SK-N-MC (cell line): ENCODE results near the gene CDKAL1.

Experiments used
- FOXP2 ChIP-seq: optimal IDR thresholded peaks from 2 replicates; pipeline ENCODE3; 2011; ENCODE audit warnings: mild to moderate bottlenecking, moderate library complexity; ENCODE audit not compliant: insufficient read depth; ENCODE audit errors: extremely low read length, control extremely low read depth
- POLR2AphosphoS5 ChIP-seq: IDR thresholded peaks from 2 replicates; pipeline ENCODE4 v1.6.1; 2012; ENCODE audit warnings: mild to moderate bottlenecking, low read depth, low read length, borderline replicate concordance

DNA sequence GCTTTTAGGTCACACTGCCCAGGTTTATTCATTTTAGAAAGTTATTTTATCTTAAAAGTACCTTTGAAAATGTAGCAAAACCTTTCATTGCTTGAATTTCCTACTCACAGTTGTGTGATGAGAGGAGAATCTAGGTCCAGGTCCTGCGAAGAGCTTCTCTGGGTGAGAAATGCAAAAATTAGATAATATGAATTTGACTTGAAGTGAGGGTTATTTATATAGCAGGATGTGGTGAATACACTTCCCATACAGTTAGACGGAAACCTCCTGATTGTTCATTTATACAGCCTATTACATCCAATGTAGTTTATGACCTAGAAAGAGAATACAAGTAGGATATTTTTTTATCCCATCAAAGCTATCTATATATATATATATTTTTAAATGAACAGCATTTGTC lies 30.5 kb downstream of the CDKAL1 start:
- no peak for TF ChIP-seq FOXP2
- TF ChIP-seq POLR2AphosphoS5, result no peak; the same call in 1 of the 2 replicates
